Stimulated activated CD8-positive, alpha-beta memory T cell treated with anti-CD3 and anti-CD28 coated beads, Interleukin-7, amount 100 ng/mL, for 4 hours (primary cell): ENCODE data around the gene GPR15LG.
A peak's percentile ranks its signal among the peaks of the same experiment; 100 is the strongest.
"Not testable (repeated sequence)": the region's sequence is repeated elsewhere in the genome, so short reads cannot be mapped to it uniquely, and the experiment has no call there.

ENCODE experiments used
- DNase-seq, 2 donors: peaks; one replicate each; pipeline ENCODE4 v3.0.0-alpha.2; 2020; ENCODE audit warnings: low read depth in 2 of 2

Gene GPR15LG

DNA sequence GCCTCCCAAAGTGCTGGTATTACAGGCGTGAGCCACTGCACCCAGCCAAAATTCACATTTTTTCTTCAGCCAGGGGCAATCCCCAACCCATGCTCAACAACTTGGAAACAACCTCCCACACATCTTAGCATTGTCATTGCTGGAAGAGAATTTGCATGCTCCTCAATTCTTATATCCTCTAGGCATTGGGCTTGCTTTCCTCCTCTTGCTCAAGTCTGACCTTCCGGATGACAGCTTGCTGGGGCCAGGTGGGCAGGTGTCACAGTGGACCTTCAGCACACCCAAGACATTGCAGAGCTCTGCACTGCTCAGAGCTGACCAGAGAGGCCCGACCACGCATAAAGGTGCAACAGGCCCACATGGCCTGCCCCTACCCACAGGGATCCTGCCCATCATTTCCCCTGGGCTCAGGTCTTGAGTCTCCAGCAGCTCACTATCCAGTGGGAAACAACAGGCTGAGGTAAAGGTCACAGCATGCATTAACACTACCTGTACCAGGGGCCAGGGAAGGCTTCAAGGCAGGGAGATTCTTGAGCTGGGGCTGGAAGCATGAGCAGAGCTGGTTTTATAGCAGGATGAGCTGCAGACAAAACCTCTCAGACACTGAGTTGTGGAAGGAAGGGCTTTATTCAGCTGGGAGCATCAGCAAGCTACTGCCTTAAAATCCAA lies 6.8 kb upstream of the GPR15LG start:
- no peak for DNase-seq

DNA sequence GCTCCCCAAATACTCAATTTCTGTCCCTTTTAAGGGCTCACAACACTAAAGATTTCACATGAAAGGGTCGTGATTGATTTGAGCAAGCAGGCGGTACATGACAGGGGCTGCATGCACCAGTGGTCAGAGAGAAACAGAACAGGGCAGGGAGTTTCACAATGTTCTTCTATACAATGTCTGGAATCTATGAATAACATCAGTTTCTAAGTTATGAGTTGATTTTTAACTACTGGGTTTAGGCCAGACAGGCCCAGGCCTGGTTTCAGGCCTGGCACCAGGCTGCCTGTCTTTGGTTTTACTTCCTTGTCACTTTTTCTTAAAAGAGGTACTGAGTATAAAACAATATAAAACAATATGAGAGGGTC lies 6.3 kb upstream of the GPR15LG start:
- DNase-seq = not testable (repeated sequence)

DNA sequence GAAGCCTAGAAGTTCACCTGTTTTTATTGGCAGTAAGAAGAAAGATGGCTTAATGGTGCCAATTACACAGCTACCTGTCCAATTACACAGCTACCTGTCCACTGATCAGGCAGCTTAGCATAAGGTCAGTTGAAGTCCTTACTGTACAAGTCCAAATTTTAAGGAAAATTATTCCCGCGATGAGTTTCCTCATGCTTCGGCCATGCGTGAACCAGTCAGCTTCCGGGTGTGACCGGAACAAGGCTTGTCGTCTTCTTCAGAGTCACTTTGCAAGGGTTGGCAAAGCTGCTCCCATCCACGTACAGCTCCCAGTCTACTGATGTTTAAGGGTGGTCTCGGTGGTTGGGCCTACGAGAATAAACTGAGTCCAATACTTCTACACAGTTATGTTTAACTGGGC lies 5.2 kb upstream of the GPR15LG start:
- DNase-seq = not testable (repeated sequence)

DNA sequence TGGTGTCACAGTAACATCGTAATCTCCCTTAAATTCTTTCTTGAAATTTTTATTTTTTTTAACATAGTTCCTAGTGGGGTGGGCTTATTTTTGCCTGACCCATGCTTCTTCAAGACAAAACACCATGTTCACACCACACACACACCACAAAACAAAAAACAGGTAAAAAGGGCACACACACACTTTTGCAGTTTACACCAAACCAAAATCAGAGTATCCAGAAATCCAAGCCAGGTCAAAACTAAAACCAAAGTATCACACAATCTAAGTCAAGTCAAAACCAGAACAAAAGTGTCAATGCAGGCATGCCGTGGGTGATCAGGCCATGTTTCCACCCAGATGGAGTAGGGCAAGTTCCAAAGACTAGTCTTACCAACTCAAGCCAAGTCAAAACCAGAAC lies 2.4 kb upstream of the GPR15LG start:
- not testable (repeated sequence) for DNase-seq

DNA sequence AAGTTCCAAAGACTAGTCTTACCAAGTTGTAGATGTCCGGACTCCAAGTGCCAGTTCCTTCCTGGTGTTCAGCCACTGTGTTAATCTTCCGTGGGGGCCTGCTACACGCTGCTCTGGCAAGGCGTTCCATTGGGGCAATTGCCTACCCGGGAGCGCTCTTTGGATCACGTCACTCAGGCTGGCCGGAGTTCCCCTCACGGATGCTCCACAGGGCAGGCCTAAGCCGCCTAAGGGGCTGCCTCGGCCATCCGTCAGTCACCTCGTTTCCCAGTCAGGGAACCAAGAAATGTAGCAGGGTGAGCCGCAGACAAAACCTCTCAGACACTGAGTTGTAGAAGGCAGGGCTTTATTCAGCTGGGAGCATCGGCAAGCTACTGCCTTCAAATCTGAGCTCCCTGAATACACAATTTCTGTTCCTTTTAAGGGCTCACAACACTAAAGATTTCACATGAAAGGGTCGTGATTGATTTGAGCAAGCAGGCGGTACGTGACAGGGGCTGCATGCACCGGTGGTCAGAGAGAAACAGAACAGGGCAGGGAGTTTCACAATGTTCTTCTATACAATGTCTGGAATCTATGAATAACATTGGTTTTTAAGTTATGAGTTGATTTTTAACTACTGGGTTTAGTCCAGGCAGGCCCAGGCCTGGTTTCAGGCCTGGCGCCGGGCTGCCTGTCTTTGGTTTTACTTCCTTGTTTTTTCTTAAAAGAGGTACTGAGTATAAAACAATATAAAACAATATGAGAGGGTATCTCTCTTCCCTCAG lies 1.7 kb upstream of the GPR15LG start:
- not testable (repeated sequence) for DNase-seq

DNA sequence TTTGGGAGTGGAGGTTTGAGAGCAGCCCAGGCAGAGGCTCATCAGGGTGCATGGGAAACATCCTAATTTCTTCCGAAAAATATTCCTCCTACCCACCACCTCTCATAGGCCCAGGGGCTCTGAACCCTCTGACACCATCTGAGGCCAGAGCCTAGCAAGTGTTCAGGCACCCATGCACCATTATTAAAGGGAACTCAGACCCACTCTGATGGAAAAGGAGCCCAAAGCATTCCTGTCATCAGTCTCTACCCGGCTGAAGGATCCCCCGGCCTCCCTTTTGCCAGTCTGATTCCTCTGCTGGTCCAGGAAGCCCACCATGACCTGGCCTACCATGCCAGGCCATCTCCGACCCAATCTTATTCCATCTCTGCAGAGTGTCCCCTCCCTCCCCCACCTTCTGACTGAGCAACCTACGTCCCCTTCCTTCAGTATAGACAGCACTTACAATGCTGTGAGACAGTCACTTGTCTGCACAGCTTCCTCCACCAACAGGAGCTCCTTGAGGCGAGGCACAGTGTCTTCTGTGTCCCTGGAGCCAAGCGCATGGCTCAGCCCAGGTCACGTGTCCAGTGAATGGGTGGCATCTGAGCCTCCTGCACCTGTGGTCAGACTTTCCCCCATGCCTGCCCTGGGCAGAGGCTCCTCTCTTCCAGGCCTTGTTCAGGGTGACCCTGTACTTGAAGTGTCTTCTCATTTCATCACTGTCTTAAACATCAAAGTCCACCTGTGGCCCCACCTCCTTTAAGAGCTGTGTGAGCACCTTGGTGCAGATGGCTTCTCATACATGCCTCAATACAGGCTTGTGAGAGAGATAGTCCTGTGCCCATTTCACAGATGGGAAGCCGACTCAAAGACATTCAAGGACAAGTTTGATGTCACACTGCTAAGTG lies 889 bp upstream of the GPR15LG start:
- DNase-seq = no peak

DNA sequence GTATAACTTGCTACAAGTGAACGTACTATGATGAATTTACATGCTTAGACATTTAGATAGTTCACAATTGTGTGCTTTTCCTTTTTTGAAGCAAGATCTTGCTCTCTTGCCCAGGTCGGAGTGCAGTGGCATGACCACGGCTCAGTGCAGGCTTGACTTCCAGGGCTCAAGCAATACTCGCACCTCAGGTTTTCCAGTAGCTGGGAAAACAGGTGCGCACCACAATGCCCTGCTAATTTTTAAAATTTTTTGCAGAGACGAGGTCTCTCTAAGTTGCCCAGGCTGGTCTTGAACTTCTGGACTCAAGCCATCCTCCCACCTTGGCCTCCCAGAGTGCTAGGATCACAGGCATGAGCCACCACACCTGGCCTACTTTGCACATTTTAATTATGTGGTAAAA lies 1.8 kb downstream of the GPR15LG start:
- no peak for DNase-seq

DNA sequence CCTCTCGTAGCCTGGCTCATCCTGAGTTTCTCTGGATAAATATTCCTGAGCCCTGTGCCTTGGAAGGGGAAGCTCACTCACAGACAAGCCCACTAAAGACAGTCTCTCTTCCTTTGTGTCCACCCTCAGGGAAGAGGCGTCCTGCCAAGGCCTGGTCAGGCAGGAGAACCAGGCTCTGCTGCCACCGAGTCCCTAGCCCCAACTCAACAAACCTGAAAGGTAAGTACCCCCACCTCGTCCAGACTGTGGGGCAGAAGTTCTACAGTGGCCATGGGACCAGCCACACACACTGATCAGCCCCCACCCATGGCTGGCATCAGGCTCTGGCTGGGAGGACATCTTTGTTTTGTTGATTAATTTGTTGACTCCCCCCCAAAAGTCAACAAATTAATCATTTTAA lies 2.8 kb downstream of the GPR15LG start:
- DNase-seq = no peak

DNA sequence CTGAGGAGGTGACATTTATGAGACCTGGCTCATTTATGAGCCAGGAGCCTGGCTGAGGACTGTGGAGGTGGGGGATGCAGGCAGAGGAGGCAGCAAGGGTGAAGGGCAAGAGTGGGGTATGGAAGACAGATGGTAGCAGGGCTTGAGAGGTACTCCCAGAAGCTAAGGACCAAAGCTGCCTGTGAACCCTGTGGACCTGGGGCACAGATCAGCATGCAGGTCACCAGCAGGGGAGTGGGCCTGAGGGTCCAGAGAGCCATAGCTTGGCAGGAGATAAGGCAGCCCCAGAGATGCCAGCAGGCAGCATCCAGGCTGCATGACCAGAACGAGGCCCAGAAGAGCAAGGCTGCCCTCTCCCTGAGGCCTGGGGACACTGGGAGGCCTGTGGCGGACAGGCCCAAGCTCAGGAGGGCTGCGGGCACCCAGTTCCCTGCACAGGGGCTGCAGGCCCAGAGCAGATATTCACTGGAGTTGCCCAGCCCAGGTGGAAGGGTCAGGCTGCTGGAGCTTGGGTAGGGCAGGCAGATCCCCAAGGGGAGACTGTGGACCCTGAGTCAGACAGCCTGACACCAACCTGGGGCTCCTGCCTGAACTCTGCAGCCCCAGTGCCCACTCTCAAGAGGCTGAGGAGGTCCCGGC lies 3.4 kb downstream of the GPR15LG start:
- no peak for DNase-seq

DNA sequence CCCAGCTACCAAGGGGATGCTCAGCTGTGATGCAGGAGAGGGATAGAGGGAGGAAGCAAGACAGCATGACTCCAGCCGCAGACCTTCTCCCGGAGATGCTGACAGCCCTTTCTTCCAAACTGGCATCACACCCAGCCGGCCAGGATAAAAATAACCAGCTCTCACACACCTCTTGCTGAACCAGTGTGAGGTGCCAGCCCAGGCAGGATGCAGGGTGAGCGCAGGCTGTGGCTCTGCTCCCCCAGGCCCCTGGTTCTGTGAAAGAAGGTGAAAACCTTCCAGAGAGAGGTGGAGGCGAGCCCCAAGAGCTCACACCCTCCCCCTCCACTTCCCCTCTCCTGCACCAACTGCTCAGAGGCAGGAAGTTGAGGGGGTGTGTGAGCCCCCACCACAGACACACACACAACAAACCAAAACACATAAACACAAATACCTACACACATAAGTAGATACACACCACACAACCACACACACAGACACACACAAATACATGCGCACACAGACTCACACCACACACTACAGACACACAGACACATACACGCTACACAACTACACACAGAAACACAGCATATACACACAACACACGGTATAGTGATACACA lies 4.0 kb downstream of the GPR15LG start:
- DNase-seq = peak; percentile 27 to 50

DNA sequence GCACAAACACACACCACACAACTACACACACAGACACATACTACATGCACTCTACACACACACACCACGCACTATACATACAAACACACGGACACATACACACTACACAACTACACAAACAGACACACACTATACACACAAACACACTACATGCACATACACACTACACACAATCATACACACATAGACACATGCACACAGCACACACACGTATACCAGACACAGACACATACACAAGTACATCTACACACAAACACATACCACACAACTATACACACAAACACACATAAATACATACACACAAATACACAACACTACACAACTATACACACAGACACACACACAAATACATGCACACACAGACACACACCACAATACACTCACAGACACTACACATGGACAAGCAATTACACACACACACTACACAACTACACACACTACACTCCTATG lies 4.6 kb downstream of the GPR15LG start:
- no peak for DNase-seq

DNA sequence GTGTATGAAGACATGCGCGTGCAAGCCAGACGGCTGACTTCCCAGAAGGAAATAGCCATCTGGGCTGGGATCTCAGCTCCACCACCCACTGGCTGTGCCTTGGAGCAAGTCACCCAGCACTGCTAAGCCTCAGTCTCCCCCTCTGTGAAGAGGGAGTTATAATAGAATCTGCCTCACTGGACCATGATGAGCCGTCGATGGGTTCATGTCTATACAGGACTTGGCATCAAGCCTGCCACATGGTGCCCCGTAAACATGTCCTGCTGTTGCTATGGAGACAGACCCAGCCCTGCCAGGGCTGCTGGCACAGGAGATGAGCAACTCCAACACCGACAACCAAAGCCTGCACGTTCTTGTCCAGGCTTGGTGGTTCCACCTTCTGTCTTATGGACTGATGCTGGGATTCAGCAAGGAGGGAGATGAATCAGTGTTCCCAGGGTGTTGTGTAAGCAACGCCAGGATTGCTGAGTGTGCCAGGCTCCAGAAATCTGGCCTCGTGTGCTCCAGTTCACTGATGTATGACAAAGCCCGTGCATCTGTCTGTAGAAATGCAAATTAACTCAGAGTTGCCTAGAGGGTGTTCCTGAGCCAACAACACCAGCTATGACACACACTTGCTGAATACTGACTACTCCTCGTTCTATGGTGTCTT lies 5.6 kb downstream of the GPR15LG start:
- no peak for DNase-seq

DNA sequence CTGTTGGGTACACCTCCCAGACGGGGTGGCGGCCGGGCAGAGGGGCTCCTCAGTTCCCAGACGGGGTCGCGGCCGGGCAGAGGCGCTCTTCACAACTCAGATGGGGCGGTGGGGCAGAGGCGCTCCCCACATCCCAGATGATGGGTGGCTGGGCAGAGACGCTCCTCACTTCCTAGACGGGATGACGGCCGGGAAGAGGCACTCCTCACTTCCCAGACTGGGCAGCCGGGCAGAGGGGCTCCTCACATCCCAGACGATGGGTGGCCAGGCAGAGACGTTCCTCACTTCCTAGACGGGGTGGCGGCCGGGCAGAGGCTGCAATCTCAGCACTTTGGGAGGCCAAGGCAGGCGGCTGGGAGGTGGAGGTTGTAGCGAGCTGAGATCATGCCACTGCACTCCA lies 6.8 kb downstream of the GPR15LG start:
- not testable (repeated sequence) for DNase-seq

DNA sequence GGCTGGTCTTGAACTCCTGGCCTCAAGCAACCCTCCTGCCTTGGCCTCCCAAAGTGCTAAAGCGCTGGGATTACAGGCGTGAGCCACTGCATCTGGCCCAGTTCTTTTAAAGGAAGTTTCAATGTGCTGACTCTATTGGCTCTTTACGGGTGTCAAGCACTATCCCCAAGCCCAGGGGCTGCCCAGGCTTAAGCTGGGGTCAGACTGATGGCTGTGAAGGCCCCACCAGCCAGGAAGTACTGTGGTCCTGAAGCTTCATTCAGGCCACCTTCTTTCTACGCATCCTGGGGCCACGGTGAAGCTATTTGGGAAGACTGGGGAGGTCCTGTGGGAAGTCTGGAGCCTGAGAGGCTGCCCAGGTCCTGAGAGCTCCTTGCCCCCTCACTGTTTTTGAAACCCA lies 8.0 kb downstream of the GPR15LG start:
- DNase-seq = no peak

DNA sequence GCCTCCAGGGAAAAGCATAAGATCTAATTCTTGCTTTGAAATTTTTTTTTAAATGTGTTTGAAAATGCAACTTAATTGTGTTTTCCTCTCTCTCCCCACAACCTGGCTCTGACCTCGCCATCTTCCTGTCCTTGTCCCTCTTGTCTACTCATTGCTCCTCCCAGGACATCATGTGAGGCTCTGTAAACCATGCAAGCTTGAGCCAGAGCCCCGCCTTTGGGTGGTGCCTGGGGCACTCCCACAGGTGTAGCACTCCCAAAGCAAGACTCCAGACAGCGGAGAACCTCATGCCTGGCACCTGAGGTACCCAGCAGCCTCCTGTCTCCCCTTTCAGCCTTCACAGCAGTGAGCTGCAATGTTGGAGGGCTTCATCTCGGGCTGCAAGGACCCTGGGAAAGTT lies 10.9 kb downstream of the GPR15LG start:
- no peak for DNase-seq

DNA sequence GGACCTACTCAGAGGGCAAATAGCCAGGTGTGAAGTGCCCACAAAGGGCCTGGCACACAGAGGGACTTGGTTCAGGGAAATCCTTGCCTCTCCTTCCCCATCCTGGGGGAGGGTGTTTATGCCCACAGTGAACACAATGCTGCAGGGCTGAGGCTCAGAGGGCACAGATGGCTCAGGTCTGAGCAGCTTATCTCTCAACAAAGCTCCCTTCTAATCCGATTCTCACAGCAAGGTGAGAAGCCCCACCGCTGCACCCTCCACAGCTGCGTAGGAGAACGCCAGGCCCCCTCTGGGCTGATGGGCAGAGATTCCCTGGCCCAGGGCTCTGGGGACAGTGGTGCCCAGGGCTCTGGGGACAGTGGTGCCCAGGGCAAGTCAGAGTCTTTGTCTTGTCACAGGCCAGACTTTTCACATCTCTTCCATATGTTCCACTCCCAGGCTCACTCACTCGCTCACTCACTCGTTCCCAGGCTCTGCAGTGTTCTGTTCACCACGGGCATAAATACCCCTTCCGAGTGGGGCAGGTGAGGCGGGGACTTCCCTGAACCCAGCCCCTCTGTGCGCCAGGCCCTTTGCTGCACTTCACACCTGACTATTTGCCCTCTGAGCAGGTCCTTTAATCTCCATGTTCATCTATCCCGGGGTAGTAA lies 12.1 kb downstream of the GPR15LG start:
- DNase-seq = no peak

DNA sequence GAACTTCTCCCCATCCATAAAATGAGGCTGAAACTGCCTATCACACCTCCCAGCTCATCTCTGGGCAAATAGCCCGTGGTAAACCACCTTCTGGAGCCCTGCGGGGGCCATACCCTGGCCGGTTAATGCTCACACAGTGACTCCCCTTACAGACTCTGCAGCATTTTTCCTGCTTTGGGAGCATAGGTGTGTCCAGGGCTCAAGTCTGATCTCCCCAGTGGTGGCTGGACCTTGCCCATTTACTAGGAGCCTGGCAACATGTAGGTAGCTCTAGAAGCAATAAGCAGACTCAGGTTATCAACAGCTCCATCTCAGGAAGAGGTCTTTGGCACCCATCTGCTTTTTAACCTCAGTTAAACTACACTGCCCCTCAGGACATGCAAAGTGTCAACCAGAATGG lies 15.2 kb downstream of the GPR15LG start:
- DNase-seq = no peak

DNA sequence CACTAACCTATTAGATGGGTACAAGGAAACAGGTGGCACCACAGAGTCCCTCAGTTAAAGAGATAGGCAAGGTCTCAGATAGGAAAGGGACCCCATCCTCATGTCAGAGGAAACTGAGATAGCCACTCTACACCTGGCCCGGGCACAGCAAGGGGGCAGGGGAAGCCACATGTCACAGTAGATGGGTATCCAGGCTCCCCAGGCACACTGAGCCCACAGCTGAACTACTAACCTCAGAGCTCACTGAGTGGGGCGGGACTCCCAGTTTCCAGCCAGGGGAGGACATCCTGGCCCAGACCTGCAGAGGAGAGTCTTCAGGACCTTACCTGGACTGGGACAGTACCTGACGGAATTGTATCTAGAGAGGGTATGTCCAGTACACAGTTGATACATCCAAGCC lies 17.0 kb downstream of the GPR15LG start:
- DNase-seq = no peak

DNA sequence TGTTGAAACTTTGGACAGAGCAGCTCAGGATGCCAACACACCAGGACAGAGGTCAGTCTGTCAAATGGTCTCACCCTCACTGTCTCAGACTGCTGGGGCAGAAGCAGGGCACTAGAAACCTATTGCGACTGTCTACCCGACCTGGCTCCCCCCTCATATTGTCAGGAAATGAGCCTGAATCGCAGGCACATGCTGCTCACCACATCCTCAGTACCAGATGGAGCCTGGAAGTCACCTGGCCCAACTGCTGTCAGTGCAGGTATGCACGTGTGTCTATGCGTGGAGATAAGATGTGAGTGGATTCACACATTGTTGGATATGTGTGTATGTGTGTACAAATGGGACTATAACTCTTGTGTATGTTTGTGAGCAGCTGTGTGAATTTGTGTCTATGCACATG lies 17.5 kb downstream of the GPR15LG start:
- DNase-seq = no peak

DNA sequence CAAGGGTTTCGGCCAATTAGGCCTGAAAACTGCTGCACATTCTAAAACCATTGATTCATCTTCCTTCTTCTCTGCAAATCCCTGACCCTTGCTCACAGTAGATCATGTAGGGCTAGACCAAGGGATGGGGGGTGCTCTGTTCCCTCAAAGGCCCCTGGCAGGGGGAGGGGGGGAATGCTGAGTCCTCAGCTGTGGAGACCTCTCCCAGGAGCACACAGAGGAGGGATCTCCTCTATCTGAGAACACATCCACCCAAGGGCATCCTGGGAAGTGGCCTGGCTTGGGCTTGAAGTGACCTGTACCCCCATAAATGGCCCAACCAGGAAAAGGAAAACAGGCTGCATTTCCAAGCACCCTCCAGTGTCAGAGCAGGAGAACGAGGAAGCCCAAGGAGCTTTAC lies 19.7 kb downstream of the GPR15LG start:
- no peak for DNase-seq
